22Rv1 (cell line): ENCODE results near the gene ACSL4.

ENCODE experiments used
- ZFX ChIP-seq: fragments of 450-650 bp; IDR thresholded peaks from 2 replicates; pipeline ENCODE4 v1.6.1; 2017; ENCODE audit warnings: antibody characterized with exemption, borderline replicate concordance
- TF ChIP-seq, protein P1 (sequence below): fragments of 450-650 bp; IDR thresholded peaks from 2 replicates; pipeline ENCODE4 v1.5.1; 2017; ENCODE audit warnings: mild to moderate bottlenecking

DNA sequence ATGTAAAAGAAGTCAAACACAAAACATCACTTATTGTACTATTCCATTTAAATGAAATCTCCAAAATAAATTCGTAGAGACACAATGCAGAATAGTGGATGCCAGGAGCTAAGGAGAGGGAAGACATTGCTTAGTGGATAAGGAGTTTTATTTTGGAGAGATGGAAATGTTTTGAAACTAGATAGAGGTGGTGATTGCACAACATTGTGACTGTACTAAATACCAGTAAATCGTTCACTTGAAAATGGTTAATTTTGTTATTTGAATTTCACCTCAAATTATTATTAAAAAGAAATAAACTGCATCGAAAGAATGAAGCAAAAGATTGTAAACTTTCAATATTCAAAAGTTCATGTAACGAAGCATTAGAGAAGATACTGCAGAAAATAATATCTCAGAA is 9.7 kb upstream of the ACSL4 start:
- TF ChIP-seq, protein P1, sequence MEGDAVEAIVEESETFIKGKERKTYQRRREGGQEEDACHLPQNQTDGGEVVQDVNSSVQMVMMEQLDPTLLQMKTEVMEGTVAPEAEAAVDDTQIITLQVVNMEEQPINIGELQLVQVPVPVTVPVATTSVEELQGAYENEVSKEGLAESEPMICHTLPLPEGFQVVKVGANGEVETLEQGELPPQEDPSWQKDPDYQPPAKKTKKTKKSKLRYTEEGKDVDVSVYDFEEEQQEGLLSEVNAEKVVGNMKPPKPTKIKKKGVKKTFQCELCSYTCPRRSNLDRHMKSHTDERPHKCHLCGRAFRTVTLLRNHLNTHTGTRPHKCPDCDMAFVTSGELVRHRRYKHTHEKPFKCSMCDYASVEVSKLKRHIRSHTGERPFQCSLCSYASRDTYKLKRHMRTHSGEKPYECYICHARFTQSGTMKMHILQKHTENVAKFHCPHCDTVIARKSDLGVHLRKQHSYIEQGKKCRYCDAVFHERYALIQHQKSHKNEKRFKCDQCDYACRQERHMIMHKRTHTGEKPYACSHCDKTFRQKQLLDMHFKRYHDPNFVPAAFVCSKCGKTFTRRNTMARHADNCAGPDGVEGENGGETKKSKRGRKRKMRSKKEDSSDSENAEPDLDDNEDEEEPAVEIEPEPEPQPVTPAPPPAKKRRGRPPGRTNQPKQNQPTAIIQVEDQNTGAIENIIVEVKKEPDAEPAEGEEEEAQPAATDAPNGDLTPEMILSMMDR = no peak
- no peak for TF ChIP-seq ZFX
